Measurements from ENCODE around the gene INPP5D.

- no peak for TF ChIP-seq CTCF (IDR thresholded peaks at IDR 0.05; ENCODE audit: insufficient read depth, low read length)
- no peak for TF ChIP-seq POLR2AphosphoS5 (IDR thresholded peaks at IDR 0.05; ENCODE audit: low read depth)
- no peak for TF ChIP-seq REST (IDR thresholded peaks at IDR 0.05; ENCODE audit: insufficient replicate concordance, low read depth)
Observed at GRCh38 chr2:233047206-233047605, 12.9 kb upstream of the INPP5D start.

Measured in HL-60 (cell line).